K562 (cell line): ENCODE measurements around the gene CTNNBL1. TPM values are rescaled to one million over a fixed set of nuclear protein-coding genes. Genes with fewer than 3 reads are reported as not detected.

ENCODE experiments used
- ATAC-seq: fragments of 200-7000 bp; cut with Tn5 transposase; 3 replicates; pipeline ENCODE4 v1.9.1; 2020; ENCODE audit warnings: moderate library complexity
- BruUV-seq: library from RNA; stranded (reverse); fragments of 400-500 nt; replicated peaks from 2 replicates; lab custom pipeline; 2021; lab: Mats Ljungman, UMichigan
- CTCF ChIA-PET: fragments of 300-600 bp; formaldehyde crosslinking; extraction: SDS; loops from one replicate; lab custom pipeline; 2021; ENCODE audit warnings: low intra/inter-chr PET ratio; lab: Yijun Ruan, JAX
- POLR2A ChIA-PET: fragments of 300-600, 350-650 bp; sonication (Branson Sonifier 250); formaldehyde crosslinking; extraction: SDS; loops from one replicate; lab custom pipeline; 2021; ENCODE audit warnings: antibody characterized with exemption, inconsistent platforms; lab: Yijun Ruan, JAX
- DNase-seq, 4 experiments: peaks; one replicate each; pipeline versions ENCODE4 v3.0.0 to v3.0.0-alpha.2; 2011 to 2018; ENCODE audit warnings: low spot score in 3 of 4, mixed read lengths in 3 of 4; ENCODE audit errors: extremely low read depth in 1 of 4
- FAIRE-seq: peaks from 2 replicates; lab custom pipeline; 2011; peaks lifted over from hg19 to GRCh38; lab: Jason Lieb, UNC
- H2AFZ ChIP-seq: 2 replicates; pipeline ENCODE4 v1.6.0; 2011; ENCODE audit warnings: low read depth, low read length, control low read depth, inconsistent platforms
- H3K27ac ChIP-seq: fragments of 200-600 bp; 3 replicates; pipeline ENCODE4 v1.8.0; 2011; ENCODE audit warnings: low read depth, mild to moderate bottlenecking, control low read depth, inconsistent platforms, low read length, moderate library complexity, mixed read lengths; ENCODE audit errors: extremely low read depth
- H3K27me3 ChIP-seq, 2 experiments: fragments of 300-600 bp in 1 of 2; 2 replicates in 1 of 2; 3 replicates in 1 of 2; pipeline versions ENCODE4 v1.6.0 to v1.8.0; 2011; ENCODE audit warnings: inconsistent platforms in 2 of 2, low read length in 2 of 2, mild to moderate bottlenecking in 1 of 2, mixed read lengths in 1 of 2, moderate library complexity in 1 of 2; ENCODE audit not compliant: control insufficient read depth in 2 of 2, insufficient read depth in 2 of 2
- H3K36me3 ChIP-seq: fragments of 300-600 bp; 3 replicates; pipeline ENCODE4 v1.8.0; 2011; ENCODE audit warnings: mild to moderate bottlenecking, low read length, inconsistent platforms; ENCODE audit not compliant: control insufficient read depth, insufficient read depth
- H3K4me1 ChIP-seq, 2 experiments: fragments of 200-600 bp in 1 of 2; replicated peaks in 1 of 2; 2 replicates in 1 of 2; 3 replicates in 1 of 2; pipeline versions ENCODE4 v1.5.1 to v1.8.0; 2011; ENCODE audit warnings: inconsistent platforms in 2 of 2, low read length in 2 of 2, mild to moderate bottlenecking in 1 of 2, mixed read lengths in 1 of 2, moderate library complexity in 1 of 2; ENCODE audit not compliant: control insufficient read depth in 2 of 2, insufficient read depth in 2 of 2
- H3K4me2 ChIP-seq: 2 replicates; pipeline ENCODE4 v1.6.1; 2011; ENCODE audit warnings: low read length, control low read depth, inconsistent platforms, mixed read lengths; ENCODE audit not compliant: insufficient read depth
- H3K4me3 ChIP-seq: fragments of 200-600 bp; sonication (generic), shearing (Covaris generic); 2 replicates; pipeline ENCODE4 v1.5.1; 2016; ENCODE audit warnings: control low read depth, inconsistent platforms
- H3K79me2 ChIP-seq: fragments of 200-600 bp; 3 replicates; pipeline ENCODE4 v1.8.0; 2011; ENCODE audit warnings: low read length, inconsistent platforms; ENCODE audit not compliant: control insufficient read depth, insufficient read depth
- H3K9ac ChIP-seq, 2 experiments: 2 replicates each; pipeline versions ENCODE4 v1.6.0 to v1.6.1; 2011; ENCODE audit warnings: low read depth in 2 of 2, low read length in 2 of 2, control low read depth in 1 of 2, inconsistent platforms in 1 of 2, mild to moderate bottlenecking in 1 of 2, mixed read lengths in 1 of 2; ENCODE audit not compliant: insufficient read depth in 1 of 2
- H3K9me1 ChIP-seq: one replicate; pipeline ENCODE4 v1.6.0; 2011; ENCODE audit warnings: inconsistent platforms, mild to moderate bottlenecking, low read length, moderate library complexity; ENCODE audit not compliant: control insufficient read depth, insufficient read depth
- H3K9me3 ChIP-seq: replicated peaks from 2 replicates; pipeline ENCODE4 v1.5.1; 2011; ENCODE audit warnings: low read depth, low read length, inconsistent platforms; ENCODE audit not compliant: control insufficient read depth, insufficient read depth
- H4K20me1 ChIP-seq: replicated peaks from 2 replicates; pipeline ENCODE4 v1.6.1; 2011; ENCODE audit warnings: low read length, inconsistent platforms, mixed read lengths; ENCODE audit not compliant: control insufficient read depth, insufficient read depth
- ATF3 ChIP-seq, 2 experiments: fragments of 450-650 bp in 1 of 2; sonication (generic) in 1 of 2; formaldehyde crosslinking in 1 of 2; IDR thresholded peaks in 1 of 2; conservative IDR thresholded peaks in 1 of 2; 2 replicates each; pipeline versions ENCODE4 v1.6.1 to v1.8.1; 2016 to 2023; ENCODE audit warnings: mild to moderate bottlenecking in 2 of 2, moderate library complexity in 2 of 2, inconsistent platforms in 1 of 2, missing genetic modification reagents in 1 of 2
- ATF7 ChIP-seq: fragments of 450-650 bp; IDR thresholded peaks from 2 replicates; pipeline ENCODE4 v1.7.1; 2014; ENCODE audit warnings: mild to moderate bottlenecking, moderate library complexity
- ETS1 ChIP-seq: conservative IDR thresholded peaks from 2 replicates; pipeline ENCODE4 v1.6.1; 2011; ENCODE audit warnings: low read depth, mild to moderate bottlenecking, low read length; ENCODE audit not compliant: control insufficient read depth
- HCFC1 ChIP-seq: IDR thresholded peaks from 2 replicates; pipeline ENCODE4 v1.6.1; 2012; ENCODE audit warnings: low read depth, low read length, improper control_type of control experiment
- JUN ChIP-seq, 2 experiments: sonication (generic) in 1 of 2; formaldehyde crosslinking in 1 of 2; IDR thresholded peaks; 2 replicates each; pipeline versions ENCODE4 v1.6.1 to v1.8.0; 2012 to 2022; ENCODE audit warnings: borderline replicate concordance in 2 of 2, mild to moderate bottlenecking in 2 of 2, improper control_type of control experiment in 1 of 2, low read depth in 1 of 2, low read length in 1 of 2, missing genetic modification reagents in 1 of 2
- MECOM ChIP-seq: fragments of 250-450 bp; sonication (Bioruptor Pico); IDR thresholded peaks from 2 replicates; pipeline ENCODE4 v1.8.0; 2022; ENCODE audit warnings: inconsistent platforms
- MEF2A ChIP-seq: IDR thresholded peaks from 2 replicates; pipeline ENCODE4 v1.6.1; 2011; ENCODE audit warnings: low read depth, mild to moderate bottlenecking, low read length, moderate library complexity; ENCODE audit not compliant: control insufficient read depth
- NR1H2 ChIP-seq: sonication (generic); formaldehyde crosslinking; IDR thresholded peaks from 2 replicates; pipeline ENCODE4 v1.4.0; 2020; ENCODE audit warnings: mild to moderate bottlenecking, missing genetic modification reagents
- PHF20 ChIP-seq: fragments of 450-650 bp; IDR thresholded peaks from 2 replicates; pipeline ENCODE4 v1.6.1; 2018; ENCODE audit not compliant: partially characterized antibody
- PML ChIP-seq: IDR thresholded peaks from 2 replicates; pipeline ENCODE4 v1.6.1; 2012; ENCODE audit warnings: low read length, inconsistent platforms
- RNF219 ChIP-seq: fragments of 250-450 bp; sonication (Bioruptor Pico); IDR thresholded peaks from 2 replicates; pipeline ENCODE4 v1.5.0; 2022; ENCODE audit warnings: mild to moderate bottlenecking
- SAP30 ChIP-seq: fragments of 200-600 bp; sonication (generic); IDR thresholded peaks from 2 replicates; pipeline ENCODE4 v1.6.1; 2012; ENCODE audit warnings: borderline replicate concordance, low read depth, mild to moderate bottlenecking, moderate library complexity, low read length, control low read depth, inconsistent platforms; ENCODE audit not compliant: insufficient read depth, poor library complexity, severe bottlenecking
- SPI1 ChIP-seq: IDR thresholded peaks from 2 replicates; pipeline ENCODE4 v1.6.1; 2011; ENCODE audit warnings: low read depth, low read length, control low read depth, borderline replicate concordance
- ZNF124 ChIP-seq: sonication (generic); formaldehyde crosslinking; IDR thresholded peaks from 2 replicates; pipeline ENCODE4 v1.8.1; 2022; ENCODE audit warnings: missing genetic modification reagents
- ZNF133 ChIP-seq: fragments of 250-450 bp; sonication (Bioruptor Pico); IDR thresholded peaks from 2 replicates; pipeline ENCODE4 v1.4.0; 2020; ENCODE audit warnings: mild to moderate bottlenecking
- ZNF232 ChIP-seq: sonication (generic); formaldehyde crosslinking; IDR thresholded peaks from 2 replicates; pipeline ENCODE4 v1.8.0; 2022; ENCODE audit warnings: mild to moderate bottlenecking, missing genetic modification reagents
- ZNF24 ChIP-seq: fragments of 450-650 bp; IDR thresholded peaks from 2 replicates; pipeline ENCODE4 v1.6.1; 2016
- WGBS: fragments of 100-300 bp; shearing (Covaris generic); methylation state at CpG from one replicate; pipeline ENCODE4 v1.1.6; 2016; ENCODE audit warnings: low coverage, mixed read lengths; ENCODE audit not compliant: insufficient coverage; ENCODE audit errors: missing lambda C conversion rate; 5-methylcytosine and 5-hydroxymethylcytosine counted together
- in situ Hi-C: fragments of 300-500 bp; cut with MboI; formaldehyde crosslinking; loops from 4 replicates; pipeline ENCODE4 v1.15.0; 2018; ENCODE audit warnings: inconsistent platforms, mixed read lengths
- intact Hi-C: fragments of 100-400 bp; cut with micrococcal nuclease; formaldehyde crosslinking; loops from 2 replicates; pipeline ENCODE4 v1.14.2; 2022
- polyA plus RNA-seq, 8 experiments: library from polyadenylated mRNA; depleted of rRNA in 4 of 8; stranded (reverse) in 5 of 8; unstranded in 3 of 8; fragments of >200 nt; fragmentation: Nextera tagmentation in 2 of 8; fragmentation: Illumina TruSeq in 1 of 8; extraction: Ambion mirVana in 2 of 8; extraction: Trizol in 1 of 8; gene quantifications; 2 replicates each; pipeline versions ENCODE4 v1.2.1 to v1.2.3, GENCODE V29; 2011 to 2014; ENCODE audit warnings: inconsistent platforms in 1 of 8, missing spikeins in 1 of 8
- total RNA-seq, 7 experiments: library from RNA; depleted of rRNA in 6 of 7; stranded (reverse); fragments of >200 nt in 6 of 7; fragmentation: Illumina TruSeq in 2 of 7; extraction: Trizol in 2 of 7; gene quantifications; 2 replicates each; pipeline versions ENCODE4 v1.2.1 to v1.2.3, GENCODE V29; 2011 to 2021; ENCODE audit warnings: low replicate concordance in 1 of 7

The CTNNBL1 gene
- total and polyA plus RNA-seq, 9 of the 15 experiments (the other 6 are each of a cell fraction or from before 2014, with no cell fraction given) = 32.4 to 85.6 (median 43.6) TPM

DNA sequence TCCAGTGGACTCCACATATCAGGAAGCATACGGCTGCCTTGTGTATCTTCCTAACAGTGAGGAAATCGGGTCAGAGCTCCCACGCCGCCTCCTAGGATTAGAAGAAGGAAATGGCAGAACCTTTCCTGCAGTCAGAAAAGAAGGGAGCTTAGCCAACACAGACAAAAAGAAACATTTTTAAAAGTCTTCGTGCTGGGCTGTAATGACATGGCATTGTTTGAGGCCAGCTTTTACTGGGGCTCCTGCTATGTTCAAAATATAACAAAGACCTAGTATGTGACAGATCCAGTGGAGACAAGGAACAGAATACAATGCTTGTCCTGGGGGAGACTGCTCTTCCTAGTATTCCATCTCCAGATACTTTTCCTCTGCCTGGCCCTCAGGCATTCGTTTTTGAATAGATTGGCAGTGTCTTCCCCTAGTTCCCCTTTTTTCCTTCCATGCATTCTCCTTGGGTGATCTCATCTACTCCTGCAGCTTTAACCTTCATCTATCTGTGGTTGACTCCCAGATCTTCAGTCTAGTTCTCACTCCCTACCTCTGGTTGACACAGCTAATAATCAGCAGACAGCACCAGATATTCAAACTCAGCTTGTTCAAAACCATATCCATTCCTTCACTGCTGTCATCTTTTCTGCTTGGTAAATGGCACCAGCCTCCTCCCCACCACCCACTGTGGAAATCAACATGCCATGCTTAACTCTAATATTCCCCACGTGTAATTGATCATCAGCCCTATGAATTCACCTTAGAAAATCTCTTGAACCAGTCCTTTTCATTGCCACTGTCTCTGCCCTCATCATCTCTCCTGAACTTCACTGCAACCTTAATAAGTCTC is 114.6 kb downstream of the CTNNBL1 start:
- Histone ChIP-seq H3K4me1 (no peaks in the 10 kb centered on the region; a peak in 1 of 5 replicates), H3K27me3 (no peaks in the 10 kb centered on the region), H2AFZ (no peak overlapping the region), H3K4me2 (no peak overlapping the region), H3K9me3 (no peaks in the 10 kb centered on the region), H3K9me1 (no peaks in the 10 kb centered on the region), H3K27ac (no peak overlapping the region), H3K9ac (no peak overlapping the region), H3K79me2 (no peaks in the 10 kb centered on the region), H3K36me3 (peaks cover 12% of the 10 kb centered on the region; the same call in 2 of the 3 replicates), H3K4me3 (no peak overlapping the region), H4K20me1 (no peaks in the 10 kb centered on the region)
- intact Hi-C loops = no loop called here
- CTCF ChIA-PET = no interaction called here
- in situ Hi-C loops = no loop called here
- ATAC-seq = no peak
- POLR2A ChIA-PET = interaction anchor here (0.8 kb wide), 1 partner anchor 10 kb away, joined by 4 read pairs; no protein-coding TSS in a partner anchor
- FAIRE-seq = no peak
- peak in 1 of 4 experiments; percentile 8 for DNase-seq
- BruUV-seq = no TSS peak
- 67% methylated on average over 7 of the region's 7 CpGs for WGBS
- TF ChIP-seq ETS1 = no peak
- TF ChIP-seq HCFC1 = no peak
- TF ChIP-seq SAP30 = no peak
- no peak for TF ChIP-seq PHF20
- TF ChIP-seq ATF3 (IDR thresholded peaks at IDR 0.05) = peak; percentile 31; the same call in 1 of the 2 replicates
- TF ChIP-seq ATF3 (CRISPR knock-in tag; conservative IDR thresholded peaks at IDR 0.05) = no peak
- peak; percentile 78; the same call in 1 of the 2 replicates for TF ChIP-seq SPI1
- no peak for TF ChIP-seq ZNF133 (CRISPR knock-in tag)
- TF ChIP-seq ZNF24 = no peak
- TF ChIP-seq MEF2A = no peak
- no peak for TF ChIP-seq ZNF124 (CRISPR knock-in tag)
- TF ChIP-seq JUN (IDR thresholded peaks at IDR 0.05; ENCODE audit: borderline replicate concordance, low read depth, low read length) = no peak
- TF ChIP-seq JUN (CRISPR knock-in tag; IDR thresholded peaks at IDR 0.05; ENCODE audit: borderline replicate concordance) = no peak
- TF ChIP-seq ATF7 = peak; percentile 39; the same call in 1 of the 2 replicates
- TF ChIP-seq NR1H2 (CRISPR knock-in tag) = no peak
- no peak for TF ChIP-seq RNF219 (CRISPR knock-in tag)
- TF ChIP-seq ZNF232 (CRISPR knock-in tag) = no peak
- no peak for TF ChIP-seq PML
- TF ChIP-seq MECOM (CRISPR knock-in tag) = no peak
